Psoas muscle (tissue), 8 donors: ENCODE measurements around the gene PRRX1. TPM values are rescaled to one million over a fixed set of nuclear protein-coding genes. Genes with fewer than 3 reads are reported as not detected.

Source experiments
- ATAC-seq, 4 donors: fragments of 200-7000 bp; cut with Tn5 transposase; one replicate each; pipeline ENCODE4 v1.9.1; 2020; ENCODE audit warnings: moderate library complexity in 3 of 4, mild to moderate bottlenecking in 2 of 4
- DNase-seq, 2 donors: peaks; one replicate each; pipeline ENCODE4 v3.0.0-alpha.2; 2020
- H3K27ac ChIP-seq: fragments of 200-600 bp; one replicate; pipeline ENCODE4 v1.8.0; 2022
- H3K27me3 ChIP-seq, 3 donors: fragments of 200-600 bp in 1 of 3; one replicate each; pipeline versions ENCODE4 v1.6.1 to v1.8.0; 2013 to 2022; ENCODE audit warnings: low read length in 2 of 3, mild to moderate bottlenecking in 2 of 3, moderate library complexity in 1 of 3; ENCODE audit not compliant: insufficient read depth in 3 of 3
- H3K36me3 ChIP-seq, 2 donors: fragments of 200-600 bp in 1 of 2; one replicate each; pipeline versions ENCODE4 v1.6.1 to v1.8.0; 2013 to 2022; ENCODE audit warnings: low read depth in 1 of 2, mild to moderate bottlenecking in 1 of 2, moderate library complexity in 1 of 2; ENCODE audit not compliant: insufficient read depth in 1 of 2
- H3K4me1 ChIP-seq: fragments of 200-600 bp; one replicate; pipeline ENCODE4 v1.8.0; 2022
- H3K4me3 ChIP-seq: fragments of 200-600 bp; one replicate; pipeline ENCODE4 v1.8.0; 2022; ENCODE audit warnings: mild to moderate bottlenecking
- H3K9me3 ChIP-seq: fragments of 200-600 bp; one replicate; pipeline ENCODE4 v1.8.0; 2022
- WGBS, 3 donors: extraction: QIAGEN DNeasy Blood & Tissue Kit; methylation state at CpG; one replicate each; pipeline versions ENCODE4 v1.1.6 to v1.1.7; 2013; 5-methylcytosine and 5-hydroxymethylcytosine counted together
- intact Hi-C, 2 donors: fragments of 100-400 bp; cut with DNase I; formaldehyde crosslinking; loops; one replicate each; pipeline versions ENCODE4 v1.11.0 to v1.14.2; 2022
- polyA plus RNA-seq, 3 donors: library from polyadenylated mRNA; stranded (reverse); fragments of 200-250 nt; gene quantifications; one replicate each; pipeline ENCODE4 v1.2.3, GENCODE V29; 2013
- total RNA-seq, 4 donors: library from RNA; stranded (reverse); fragmentation: NEBNext Ultra II Directional in 2 of 4; extraction: Animal tissue kit (Norgen Biotek cat#: 25700) in 2 of 4; gene quantifications; one replicate each; pipeline versions ENCODE4 v1.2.1 to v1.2.4, GENCODE V29; 2021 to 2023
- TF ChIP-seq, protein P1 (sequence below): fragments of 200-600 bp; IDR thresholded peaks from one replicate; pipeline ENCODE4 v1.8.0; 2022; ENCODE audit warnings: antibody characterized with exemption
- donor health status: healthy with polysubstance abuse.
- donor health status: DM: no; HTN: no; CAD: no; lungs with moderate emphysema.
- donor health status: Bipolar disorder and iron deficiency.
- donor health status: healthy.
- donor health status: DM: yes; HTN: yes; CAD: no.
- donor health status: DM: no; HTN: no; CAD: no.
- donor health status: DM: no; HTN: no; CAD: no.
- donor health status: DM: yes; HTN: yes; CAD: no.

The PRRX1 gene
- total and polyA plus RNA-seq, 7 donors, result 27.7 to 256 (median 64.1) TPM

DNA sequence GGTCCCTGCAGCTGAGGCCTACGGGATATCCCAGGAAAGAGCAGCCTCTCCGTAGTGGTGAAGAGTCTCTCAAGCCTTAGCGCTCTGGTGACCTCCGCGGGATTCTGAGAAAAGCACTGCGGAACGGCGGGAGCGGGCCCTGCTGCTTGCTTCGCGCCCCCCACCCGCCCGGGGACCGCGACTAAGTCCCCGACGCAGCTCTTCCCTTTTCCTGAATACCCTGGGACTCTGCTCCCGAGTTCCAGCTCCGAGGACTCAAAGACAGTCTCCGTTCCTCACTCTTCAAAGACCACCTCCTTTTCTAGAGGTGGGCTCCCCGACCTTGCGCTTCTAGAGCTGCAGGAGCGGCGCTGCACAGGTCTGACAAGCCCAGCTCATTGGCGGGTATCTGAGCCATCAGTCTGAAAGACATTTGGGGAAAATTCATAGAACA, 3.6 kb upstream of the PRRX1 start:
- TF ChIP-seq, protein P1, sequence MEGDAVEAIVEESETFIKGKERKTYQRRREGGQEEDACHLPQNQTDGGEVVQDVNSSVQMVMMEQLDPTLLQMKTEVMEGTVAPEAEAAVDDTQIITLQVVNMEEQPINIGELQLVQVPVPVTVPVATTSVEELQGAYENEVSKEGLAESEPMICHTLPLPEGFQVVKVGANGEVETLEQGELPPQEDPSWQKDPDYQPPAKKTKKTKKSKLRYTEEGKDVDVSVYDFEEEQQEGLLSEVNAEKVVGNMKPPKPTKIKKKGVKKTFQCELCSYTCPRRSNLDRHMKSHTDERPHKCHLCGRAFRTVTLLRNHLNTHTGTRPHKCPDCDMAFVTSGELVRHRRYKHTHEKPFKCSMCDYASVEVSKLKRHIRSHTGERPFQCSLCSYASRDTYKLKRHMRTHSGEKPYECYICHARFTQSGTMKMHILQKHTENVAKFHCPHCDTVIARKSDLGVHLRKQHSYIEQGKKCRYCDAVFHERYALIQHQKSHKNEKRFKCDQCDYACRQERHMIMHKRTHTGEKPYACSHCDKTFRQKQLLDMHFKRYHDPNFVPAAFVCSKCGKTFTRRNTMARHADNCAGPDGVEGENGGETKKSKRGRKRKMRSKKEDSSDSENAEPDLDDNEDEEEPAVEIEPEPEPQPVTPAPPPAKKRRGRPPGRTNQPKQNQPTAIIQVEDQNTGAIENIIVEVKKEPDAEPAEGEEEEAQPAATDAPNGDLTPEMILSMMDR, result no peak
- Histone ChIP-seq H3K9me3 (no peaks in the 10 kb centered on the region), H3K4me1 (no peaks in the 10 kb centered on the region), H3K27ac (no peak overlapping the region), H3K36me3 (no peaks in the 10 kb centered on the region), H3K27me3 (peaks cover 0 to 3% (median 0%) of the 10 kb centered on the region in 3 donors), H3K4me3 (no peak overlapping the region)
- intact Hi-C loops, result loop anchor here (5.0 to 10.0 kb wide), 4 partner anchors 107 to 645 kb away; partner anchors contain the start of genes GORAB (in 1 of the 2) and KIFAP3 (in 1 of the 2)
- ATAC-seq (no peak), DNase-seq (no peak)
- 72 to 81% (median 76%) methylated on average over 25 of the region's 25 CpGs for WGBS, 3 donors

DNA sequence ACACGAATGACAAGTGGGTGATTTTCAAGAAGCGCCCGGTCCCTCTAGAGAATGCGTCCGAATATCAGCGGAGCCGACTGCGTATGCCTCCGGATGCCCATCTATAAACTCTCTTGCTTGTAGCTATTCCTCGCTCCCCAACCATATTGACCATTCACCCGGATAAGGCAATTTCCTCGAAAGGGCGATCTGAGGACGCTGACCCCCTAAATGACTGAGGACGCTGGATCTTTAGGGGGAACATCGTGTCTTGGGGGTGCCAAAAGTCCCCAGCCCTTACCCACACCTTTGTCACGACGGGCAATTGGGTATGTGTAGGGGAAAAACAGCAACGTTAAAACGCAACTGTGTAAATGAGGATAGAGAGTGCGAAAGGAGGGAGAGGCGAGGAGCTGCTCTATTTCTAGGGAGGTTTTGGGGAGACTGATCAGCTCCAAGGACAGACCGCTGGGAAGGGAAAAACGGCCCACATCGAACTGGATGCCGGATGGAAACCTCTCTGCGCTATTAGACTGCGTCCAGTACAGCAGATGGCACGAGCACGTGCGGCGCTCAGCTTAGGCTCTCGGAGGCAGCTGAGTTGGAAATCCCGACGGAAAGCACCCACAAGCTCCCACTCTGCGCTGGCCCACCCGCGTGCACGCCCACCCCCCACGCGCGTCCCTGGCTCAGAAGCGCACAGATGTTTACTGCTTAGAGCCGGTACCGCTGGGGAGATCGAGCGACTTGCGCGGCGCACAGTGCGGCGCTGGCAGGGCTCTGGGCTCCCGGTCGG, 2.9 kb upstream of the PRRX1 start:
- Histone ChIP-seq H3K36me3 (no peaks in the 10 kb centered on the region), H3K27ac (no peak overlapping the region), H3K4me1 (no peaks in the 10 kb centered on the region), H3K27me3 (peaks cover 0 to 3% (median 0%) of the 10 kb centered on the region in 3 donors), H3K4me3 (peak overlapping the region; percentile 72), H3K9me3 (no peaks in the 10 kb centered on the region)
- intact Hi-C loops, result loop anchor here (5.0 to 10.0 kb wide), 4 partner anchors 106 to 646 kb away; partner anchors contain the start of genes GORAB (in 1 of the 2) and KIFAP3 (in 1 of the 2)
- 29 to 39% (median 35%) methylated on average over 51 to 54 of the region's 54 CpGs for WGBS, 3 donors
- DNase-seq, result peak; percentile 37 to 60
- ATAC-seq, result no peak
- TF ChIP-seq, protein P1, result no peak

DNA sequence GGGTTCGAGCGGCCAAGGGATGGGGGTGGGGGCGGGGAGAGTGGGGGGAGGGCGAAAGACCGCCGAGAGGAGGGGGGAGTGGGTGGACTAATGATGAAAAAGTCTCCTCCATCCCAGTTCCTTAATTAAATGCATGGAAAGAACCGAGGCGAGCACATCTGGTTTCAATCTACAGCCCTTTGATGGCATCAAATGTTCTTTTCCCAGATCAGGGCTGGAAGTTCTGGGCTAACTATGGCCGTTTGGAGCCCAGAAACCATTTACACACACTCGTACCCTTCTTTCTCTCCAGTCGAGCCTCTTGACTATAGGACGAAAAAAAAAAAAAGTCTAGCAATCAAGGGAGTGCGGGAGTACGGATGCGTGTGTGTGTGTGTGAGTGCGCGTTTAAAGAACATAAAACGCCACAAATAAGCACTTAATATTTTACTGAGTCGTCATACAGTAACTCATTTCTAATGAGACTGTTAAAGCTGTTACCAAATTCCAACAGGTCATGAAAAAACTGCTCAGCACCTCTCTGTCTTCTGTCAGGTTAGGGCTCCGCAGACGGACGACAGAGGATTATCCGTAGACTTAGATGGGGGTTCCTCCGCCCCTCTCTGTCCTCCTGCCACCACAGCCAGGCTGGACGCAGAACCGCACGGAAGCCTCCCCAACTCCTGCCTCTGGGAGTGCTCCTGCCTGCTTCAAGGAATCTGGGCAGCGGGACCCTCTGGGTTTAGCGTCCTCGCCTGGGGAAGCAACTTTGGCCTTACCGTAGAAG, 2.1 kb upstream of the PRRX1 start:
- TF ChIP-seq, protein P1, result peak; percentile 18
- intact Hi-C loops, result loop anchor here (1.0 to 10.0 kb wide), 5 partner anchors 41 to 647 kb away; partner anchors contain the start of genes GORAB (in 1 of the 2) and KIFAP3 (in 1 of the 2)
- peaks cover 0 to 4% (median 0%) of the 10 kb centered on the region in 3 donors for H3K27me3 ChIP-seq
- peak overlapping the region; percentile 91 for H3K27ac ChIP-seq
- peaks cover 4% of the 10 kb centered on the region for H3K4me1 ChIP-seq
- peak; percentile 34 to 60 (median 47) for ATAC-seq
- peak overlapping the region; percentile 72 for H3K4me3 ChIP-seq
- no peaks in the 10 kb centered on the region for H3K9me3 ChIP-seq
- 1 to 2% (median 2%) methylated on average over 27 to 31 of the region's 31 CpGs for WGBS, 3 donors
- DNase-seq, result peak; percentile 61 to 72
- no peaks in the 10 kb centered on the region for H3K36me3 ChIP-seq

DNA sequence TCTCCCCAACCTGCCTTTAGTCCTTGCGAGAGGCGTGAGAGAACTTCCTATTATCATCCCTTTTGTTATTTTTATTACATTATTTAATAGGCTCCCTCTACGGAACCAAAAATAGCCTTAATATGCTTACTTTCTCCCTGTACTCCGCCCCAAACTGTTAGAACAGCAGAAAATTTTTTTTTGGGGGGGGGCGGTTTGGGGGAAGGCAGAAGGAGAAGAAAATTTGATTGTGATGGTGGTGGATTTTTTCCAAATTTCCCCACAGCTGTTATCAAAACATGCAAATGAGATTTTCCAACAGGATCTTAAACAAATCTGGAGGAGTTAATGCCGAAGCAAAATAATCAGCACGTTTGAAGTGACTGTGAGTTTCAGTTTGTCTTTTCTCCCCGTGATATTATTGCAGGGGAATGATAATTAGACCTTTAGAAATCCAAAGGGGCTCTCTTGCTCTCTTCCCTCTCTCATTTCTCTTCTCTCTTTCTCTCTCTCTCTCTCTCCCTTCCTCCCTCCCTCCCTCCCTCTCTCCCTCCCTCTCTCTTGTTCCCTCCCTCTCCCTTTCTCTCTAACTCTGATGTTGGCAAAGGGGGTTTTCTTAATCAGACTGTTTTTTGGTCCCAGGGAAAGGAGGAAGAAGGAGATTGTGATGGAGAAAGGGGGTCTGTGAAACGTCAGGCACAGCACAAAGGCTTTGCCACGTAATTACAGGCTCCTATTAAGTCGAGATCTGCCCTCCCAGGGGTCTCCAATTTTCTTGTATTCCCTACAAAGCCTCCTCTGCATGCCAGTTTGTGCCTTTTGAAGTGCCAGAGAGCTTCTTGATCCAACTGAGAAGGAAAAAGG, 1.1 kb upstream of the PRRX1 start:
- peak overlapping the region; percentile 72 for H3K4me3 ChIP-seq
- H3K27ac ChIP-seq, result peak overlapping the region; percentile 91
- ATAC-seq, result peak in 1 of 4 donors; percentile 26
- H3K36me3 ChIP-seq, result no peaks in the 10 kb centered on the region
- no peaks in the 10 kb centered on the region for H3K9me3 ChIP-seq
- H3K27me3 ChIP-seq, result peaks cover 0 to 4% (median 0%) of the 10 kb centered on the region in 3 donors
- intact Hi-C loops, result loop anchor here (1.0 to 10.0 kb wide), 5 partner anchors 41 to 648 kb away; partner anchors contain the start of genes GORAB (in 1 of the 2) and KIFAP3 (in 1 of the 2)
- DNase-seq, result no peak
- 1 to 2% (median 1%) methylated on average over 11 of the region's 11 CpGs for WGBS, 3 donors
- H3K4me1 ChIP-seq, result peaks cover 14% of the 10 kb centered on the region
- TF ChIP-seq, protein P1, result no peak
